Keratinocyte (primary cell): Measurements from ENCODE around the gene SPAG9. TPM values are rescaled to one million over a fixed set of nuclear protein-coding genes. Genes with fewer than 3 reads are reported as not detected.

Source experiments
- DNase-seq: peaks from one replicate; pipeline ENCODE4 v3.0.0-alpha.2; 2011; ENCODE audit warnings: low read depth, missing footprints, low spot score
- FAIRE-seq: peaks from 2 replicates; lab custom pipeline; 2011; peaks lifted over from hg19 to GRCh38; lab: Jason Lieb, UNC
- H2AFZ ChIP-seq: 2 replicates; pipeline ENCODE4 v1.6.0; 2012; ENCODE audit warnings: low read length, control low read depth, inconsistent platforms; ENCODE audit not compliant: control insufficient read depth
- H3K27ac ChIP-seq: 2 replicates; pipeline ENCODE4 v1.5.1; 2011; ENCODE audit warnings: low read length; ENCODE audit not compliant: control insufficient read depth, insufficient read depth
- H3K27me3 ChIP-seq: 3 replicates; pipeline ENCODE4 v1.6.0; 2011; ENCODE audit warnings: low read length; ENCODE audit not compliant: control insufficient read depth, insufficient read depth; ENCODE audit errors: extremely low read depth
- H3K36me3 ChIP-seq, 2 experiments: 2 replicates in 1 of 2; 3 replicates in 1 of 2; pipeline ENCODE4 v1.5.1; 2011; ENCODE audit warnings: low read length in 2 of 2, mild to moderate bottlenecking in 1 of 2; ENCODE audit not compliant: control insufficient read depth in 2 of 2, insufficient read depth in 2 of 2; ENCODE audit errors: extremely low read depth in 1 of 2
- H3K4me1 ChIP-seq: 3 replicates; pipeline ENCODE4 v1.5.1; 2011; ENCODE audit warnings: low read length; ENCODE audit not compliant: control insufficient read depth, insufficient read depth; ENCODE audit errors: extremely low read depth
- H3K4me2 ChIP-seq: 3 replicates; pipeline ENCODE4 v1.6.0; 2011; ENCODE audit warnings: low read depth, low read length; ENCODE audit not compliant: control insufficient read depth, insufficient read depth; ENCODE audit errors: extremely low read depth
- H3K4me3 ChIP-seq, 3 experiments: fragments of 200-600 bp in 1 of 3; sonication (generic) in 1 of 3; 2 replicates in 2 of 3; 3 replicates in 1 of 3; pipeline ENCODE4 v1.5.1; 2011 to 2016; ENCODE audit warnings: low read length in 3 of 3, mild to moderate bottlenecking in 3 of 3, control low read depth in 2 of 3, inconsistent platforms in 1 of 3, low read depth in 1 of 3, mixed read lengths in 1 of 3, mixed run types in 1 of 3, moderate library complexity in 1 of 3; ENCODE audit not compliant: control insufficient read depth in 2 of 3, insufficient read depth in 2 of 3; ENCODE audit errors: extremely low read depth in 1 of 3
- H3K79me2 ChIP-seq: 2 replicates; pipeline ENCODE4 v1.6.0; 2012; ENCODE audit warnings: low read length; ENCODE audit not compliant: control insufficient read depth, insufficient read depth
- H3K9ac ChIP-seq: 3 replicates; pipeline ENCODE4 v1.6.0; 2011; ENCODE audit warnings: low read length; ENCODE audit not compliant: control insufficient read depth, insufficient read depth; ENCODE audit errors: extremely low read depth
- H3K9me1 ChIP-seq: 3 replicates; pipeline ENCODE4 v1.6.0; 2011; ENCODE audit warnings: low read length; ENCODE audit not compliant: control insufficient read depth, insufficient read depth; ENCODE audit errors: extremely low read depth
- H3K9me3 ChIP-seq: 2 replicates; pipeline ENCODE4 v1.5.1; 2012; ENCODE audit warnings: low read depth, low read length; ENCODE audit not compliant: control insufficient read depth
- H4K20me1 ChIP-seq: 3 replicates; pipeline ENCODE4 v1.6.0; 2011; ENCODE audit warnings: low read length; ENCODE audit not compliant: control insufficient read depth, insufficient read depth; ENCODE audit errors: extremely low read depth
- EZH2 ChIP-seq: IDR thresholded peaks from one replicate; pipeline ENCODE4 v1.6.1; 2012; ENCODE audit warnings: inconsistent platforms, mild to moderate bottlenecking, low read length, moderate library complexity
- dilution Hi-C: fragments of 300-500 bp; cut with MboI; formaldehyde crosslinking; loops from one replicate; pipeline ENCODE4 v1.7.0; 2020; ENCODE audit warnings: low sequenced_read_pairs; ENCODE audit not compliant: extremely low pct_ligation_motif_present
- polyA plus RNA-seq, 5 experiments: library from polyadenylated mRNA; depleted of rRNA in 3 of 5; stranded (reverse) in 3 of 5; stranded (forward) in 1 of 5; unstranded in 1 of 5; fragments of >200 nt; gene quantifications; 1 replicate in 1 of 5; 2 replicates in 3 of 5; 3 replicates in 1 of 5; pipeline versions ENCODE4 v1.2.1 to v1.2.3, GENCODE V29; 2011 to 2012; ENCODE audit warnings: missing spikeins in 2 of 5, low read depth in 1 of 5, low replicate concordance in 1 of 5
- TF ChIP-seq, protein P1 (sequence below), 3 experiments: IDR thresholded peaks in 1 of 3; conservative IDR thresholded peaks in 1 of 3; optimal IDR thresholded peaks in 1 of 3; 2 replicates in 2 of 3; 3 replicates in 1 of 3; pipeline versions ENCODE3 to v1.5.1; 2011; ENCODE audit warnings: low read length in 3 of 3, mild to moderate bottlenecking in 3 of 3, moderate library complexity in 2 of 3, control low read depth in 1 of 3, inconsistent platforms in 1 of 3; ENCODE audit not compliant: insufficient read depth in 2 of 3; ENCODE audit errors: extremely low read depth in 1 of 3

SPAG9 gene
- polyA plus RNA-seq, 1 donor (not counting 4 experiments of a cell fraction or from before 2014, with no cell fraction given): 43.1 TPM

GRCh38 chr17:51000835-51001638, 119.6 kb downstream of the SPAG9 start:
- DNase-seq (no peak), FAIRE-seq (no peak)
- Histone ChIP-seq H3K27me3 (no peaks in the 10 kb centered on the region), H3K9ac (no peak overlapping the region), H3K4me3 (no peak overlapping the region), H3K9me3 (no peaks in the 10 kb centered on the region), H3K4me1 (no peaks in the 10 kb centered on the region), H2AFZ (no peak overlapping the region), H3K4me2 (no peak overlapping the region), H3K36me3 (peaks cover 17 to 20% of the 10 kb centered on the region in 2 experiments), H4K20me1 (no peaks in the 10 kb centered on the region), H3K27ac (no peak overlapping the region), H3K9me1 (no peaks in the 10 kb centered on the region), H3K79me2 (no peaks in the 10 kb centered on the region)
- dilution Hi-C loops: no loop called here
- TF ChIP-seq EZH2: no peak
- TF ChIP-seq, protein P1, sequence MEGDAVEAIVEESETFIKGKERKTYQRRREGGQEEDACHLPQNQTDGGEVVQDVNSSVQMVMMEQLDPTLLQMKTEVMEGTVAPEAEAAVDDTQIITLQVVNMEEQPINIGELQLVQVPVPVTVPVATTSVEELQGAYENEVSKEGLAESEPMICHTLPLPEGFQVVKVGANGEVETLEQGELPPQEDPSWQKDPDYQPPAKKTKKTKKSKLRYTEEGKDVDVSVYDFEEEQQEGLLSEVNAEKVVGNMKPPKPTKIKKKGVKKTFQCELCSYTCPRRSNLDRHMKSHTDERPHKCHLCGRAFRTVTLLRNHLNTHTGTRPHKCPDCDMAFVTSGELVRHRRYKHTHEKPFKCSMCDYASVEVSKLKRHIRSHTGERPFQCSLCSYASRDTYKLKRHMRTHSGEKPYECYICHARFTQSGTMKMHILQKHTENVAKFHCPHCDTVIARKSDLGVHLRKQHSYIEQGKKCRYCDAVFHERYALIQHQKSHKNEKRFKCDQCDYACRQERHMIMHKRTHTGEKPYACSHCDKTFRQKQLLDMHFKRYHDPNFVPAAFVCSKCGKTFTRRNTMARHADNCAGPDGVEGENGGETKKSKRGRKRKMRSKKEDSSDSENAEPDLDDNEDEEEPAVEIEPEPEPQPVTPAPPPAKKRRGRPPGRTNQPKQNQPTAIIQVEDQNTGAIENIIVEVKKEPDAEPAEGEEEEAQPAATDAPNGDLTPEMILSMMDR (optimal IDR thresholded peaks at IDR 0.05 in 1 of 3, IDR thresholded peaks at IDR 0.05 in 1 of 3, conservative IDR thresholded peaks at IDR 0.05 in 1 of 3; ENCODE audit: extremely low read depth in 1 of 3, insufficient read depth in 2 of 3, low read length in 3 of 3): peak in 1 of 3 experiments; percentile 9

GRCh38 chr17:50995668-50996067, 125.0 kb downstream of the SPAG9 start:
- Histone ChIP-seq H3K79me2 (no peaks in the 10 kb centered on the region), H3K4me2 (no peak overlapping the region), H2AFZ (no peak overlapping the region), H3K27me3 (no peaks in the 10 kb centered on the region), H3K9ac (no peak overlapping the region), H3K4me1 (no peaks in the 10 kb centered on the region), H3K27ac (no peak overlapping the region), H3K9me3 (no peaks in the 10 kb centered on the region), H4K20me1 (no peaks in the 10 kb centered on the region), H3K9me1 (no peaks in the 10 kb centered on the region), H3K4me3 (no peak overlapping the region), H3K36me3 (peaks cover 31 to 33% of the 10 kb centered on the region in 2 experiments)
- dilution Hi-C loops: no loop called here
- TF ChIP-seq, protein P1 (optimal IDR thresholded peaks at IDR 0.05 in 1 of 3, IDR thresholded peaks at IDR 0.05 in 1 of 3, conservative IDR thresholded peaks at IDR 0.05 in 1 of 3; ENCODE audit: extremely low read depth in 1 of 3, insufficient read depth in 2 of 3, low read length in 3 of 3): no peak
- TF ChIP-seq EZH2: no peak
- DNase-seq: no peak
- FAIRE-seq: no peak
